Activated CD8-positive, alpha-beta memory T cell treated with anti-CD3 and anti-CD28 coated beads, Interleukin-2, amount 50 U/mL, for 1 hour (primary cell): ENCODE data around the gene SLC12A4.
"Not testable (repeated sequence)": the region's sequence is repeated elsewhere in the genome, so short reads cannot be mapped to it uniquely, and the experiment has no call there.

ENCODE experiments used
- DNase-seq: peaks from one replicate; pipeline ENCODE4 v3.0.0-alpha.2; 2020; ENCODE audit errors: extremely low read depth

Gene SLC12A4

GRCh38 chr16:67926181-67926750, 42.2 kb downstream of the SLC12A4 start:
- no peak for DNase-seq

- DNase-seq = no peak
Measured at GRCh38 chr16:67924140-67924906, 44.1 kb downstream of the SLC12A4 start.

- DNase-seq = no peak
Measured at GRCh38 chr16:67923414-67924116, 44.9 kb downstream of the SLC12A4 start.

GRCh38 chr16:67922740-67923139, 45.7 kb downstream of the SLC12A4 start:
- DNase-seq = no peak

- no peak for DNase-seq
Measured at GRCh38 chr16:67922221-67922620, 46.2 kb downstream of the SLC12A4 start.

GRCh38 chr16:67919622-67920221, 48.7 kb downstream of the SLC12A4 start:
- no peak for DNase-seq

GRCh38 chr16:67917852-67918236, 50.6 kb downstream of the SLC12A4 start:
- DNase-seq = no peak

GRCh38 chr16:67917140-67917851, 51.1 kb downstream of the SLC12A4 start:
- no peak for DNase-seq

- DNase-seq = no peak
Measured at GRCh38 chr16:67915831-67916723, 52.4 kb downstream of the SLC12A4 start.

- DNase-seq = not testable (repeated sequence)
Measured at GRCh38 chr16:67915496-67915769, 53.0 kb downstream of the SLC12A4 start.

GRCh38 chr16:67914758-67915495, 53.5 kb downstream of the SLC12A4 start:
- DNase-seq = no peak

GRCh38 chr16:67910158-67910557, 58.3 kb downstream of the SLC12A4 start:
- DNase-seq = no peak

- DNase-seq = no peak
Measured at GRCh38 chr16:67909056-67909742, 59.2 kb downstream of the SLC12A4 start.

- DNase-seq = no peak
Measured at GRCh38 chr16:67907397-67908180, 60.8 kb downstream of the SLC12A4 start.

- DNase-seq = no peak
Measured at GRCh38 chr16:67902831-67903230, 65.6 kb downstream of the SLC12A4 start.

- no peak for DNase-seq
Measured at GRCh38 chr16:67901734-67902133, 66.7 kb downstream of the SLC12A4 start.

GRCh38 chr16:67897231-67897630, 71.2 kb downstream of the SLC12A4 start:
- DNase-seq = no peak

GRCh38 chr16:67893743-67894399, 74.6 kb downstream of the SLC12A4 start:
- DNase-seq = no peak
